ENCODE results near the gene MUC5AC. TPM values are rescaled to one million over a fixed set of nuclear protein-coding genes. Genes with fewer than 3 reads are reported as not detected.

The MUC5AC gene
- total RNA-seq, 2 experiments from 2014 or later = not detected

DNA sequence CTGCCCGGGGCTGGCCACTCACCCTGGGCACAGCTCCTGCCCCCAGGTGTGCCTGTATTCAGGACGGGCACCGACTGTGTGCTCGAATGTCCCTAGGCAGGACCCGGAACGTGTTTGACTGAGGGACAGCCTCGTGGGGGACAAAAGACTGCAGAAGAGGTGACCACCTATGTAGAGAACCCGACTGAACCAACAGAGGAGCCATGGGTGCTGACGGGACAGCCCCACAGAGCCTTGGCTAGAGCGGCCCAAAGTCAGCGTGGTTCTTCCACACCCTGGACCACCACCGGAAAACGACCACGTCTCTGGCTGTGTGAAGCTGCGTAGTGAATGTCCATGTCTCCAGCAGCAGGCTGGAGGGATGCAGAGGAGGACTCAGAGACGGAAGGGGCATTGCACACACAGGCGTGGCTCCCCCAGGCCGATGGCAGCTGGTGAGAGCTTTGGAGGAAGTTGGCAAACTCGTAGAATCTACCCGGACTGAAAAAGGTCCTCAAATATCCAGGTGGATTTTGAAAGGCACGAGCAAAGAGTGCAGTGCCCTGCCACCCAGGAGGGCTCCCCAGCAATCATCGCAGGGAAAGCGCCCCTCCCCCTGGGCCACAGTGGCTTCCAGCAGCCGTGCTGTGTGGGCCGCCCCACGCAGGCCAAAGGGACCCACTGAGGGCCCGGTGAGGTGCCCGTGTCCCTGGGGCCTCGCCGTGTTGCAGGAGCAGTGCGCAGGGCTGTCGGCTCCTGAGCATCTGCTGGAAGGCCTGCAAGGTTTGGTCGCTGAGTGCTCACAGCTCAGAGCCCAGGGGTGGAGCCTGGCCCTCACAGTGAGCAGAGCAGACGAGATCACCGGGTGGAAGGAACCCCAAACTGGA is 47.6 kb downstream of the MUC5AC start:
- TF ChIP-seq EZH2phosphoT487 (IDR thresholded peaks at IDR 0.05; ENCODE audit: borderline replicate concordance, low read depth, low read length) = no peak
- TF ChIP-seq, protein P1, sequence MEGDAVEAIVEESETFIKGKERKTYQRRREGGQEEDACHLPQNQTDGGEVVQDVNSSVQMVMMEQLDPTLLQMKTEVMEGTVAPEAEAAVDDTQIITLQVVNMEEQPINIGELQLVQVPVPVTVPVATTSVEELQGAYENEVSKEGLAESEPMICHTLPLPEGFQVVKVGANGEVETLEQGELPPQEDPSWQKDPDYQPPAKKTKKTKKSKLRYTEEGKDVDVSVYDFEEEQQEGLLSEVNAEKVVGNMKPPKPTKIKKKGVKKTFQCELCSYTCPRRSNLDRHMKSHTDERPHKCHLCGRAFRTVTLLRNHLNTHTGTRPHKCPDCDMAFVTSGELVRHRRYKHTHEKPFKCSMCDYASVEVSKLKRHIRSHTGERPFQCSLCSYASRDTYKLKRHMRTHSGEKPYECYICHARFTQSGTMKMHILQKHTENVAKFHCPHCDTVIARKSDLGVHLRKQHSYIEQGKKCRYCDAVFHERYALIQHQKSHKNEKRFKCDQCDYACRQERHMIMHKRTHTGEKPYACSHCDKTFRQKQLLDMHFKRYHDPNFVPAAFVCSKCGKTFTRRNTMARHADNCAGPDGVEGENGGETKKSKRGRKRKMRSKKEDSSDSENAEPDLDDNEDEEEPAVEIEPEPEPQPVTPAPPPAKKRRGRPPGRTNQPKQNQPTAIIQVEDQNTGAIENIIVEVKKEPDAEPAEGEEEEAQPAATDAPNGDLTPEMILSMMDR (conservative IDR thresholded peaks at IDR 0.05; ENCODE audit: low read length) = no peak
- Histone ChIP-seq H3K4me3 (ENCODE audit: low read depth, low read length, poor library complexity, severe bottlenecking) (no peak overlapping the region), H3K9me2 (ENCODE audit: insufficient read depth, low read length) (no peaks in the 10 kb centered on the region), H3K9me3 (ENCODE audit: low read length) (no peaks in the 10 kb centered on the region), H3K4me2 (ENCODE audit: low read length) (no peak overlapping the region), H4K20me1 (ENCODE audit: insufficient read depth, low read length) (no peaks in the 10 kb centered on the region), H3K79me2 (ENCODE audit: insufficient read depth, low read depth, low read length) (no peaks in the 10 kb centered on the region), H3K4me1 (ENCODE audit: insufficient read depth, low read length, poor library complexity, severe bottlenecking) (no peaks in the 10 kb centered on the region), H3K36me3 (ENCODE audit: insufficient read depth, low read length) (no peaks in the 10 kb centered on the region), H3K27ac (ENCODE audit: low read depth, low read length, poor library complexity, severe bottlenecking) (no peak overlapping the region), H2AFZ (ENCODE audit: low read length) (no peak overlapping the region)
- CTCF ChIA-PET (ENCODE audit: unreplicated experiment) = no interaction called here
- POLR2A ChIA-PET = no interaction called here
- no peak for DNase-seq (ENCODE audit: low spot score)
- intact Hi-C loops (cut with micrococcal nuclease; ENCODE audit: unreplicated experiment) = loop anchor here (10.0 kb wide), 1 partner anchor 369 kb away; the partner anchor contains the start of gene DUSP8
- BruUV-seq (replicated peaks) = no TSS peak

DNA sequence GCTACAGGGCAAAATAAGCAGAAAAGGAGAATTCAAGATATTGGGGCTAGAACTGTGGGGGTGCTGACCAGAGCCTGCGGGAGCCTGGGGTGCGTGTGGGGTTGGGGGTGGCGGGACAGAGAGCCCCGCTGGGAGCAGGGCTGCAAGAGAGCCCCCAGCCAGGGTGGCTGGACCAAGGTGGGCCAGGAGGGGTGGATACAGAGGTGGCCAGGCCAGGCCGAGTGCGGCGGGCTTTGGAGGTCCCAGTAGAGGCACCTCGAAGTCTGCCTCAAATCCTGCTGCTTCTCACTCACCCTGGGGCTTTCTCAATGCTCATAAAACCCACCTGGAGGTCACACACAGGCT is 48.2 kb downstream of the MUC5AC start:
- Histone ChIP-seq H3K9me3 (ENCODE audit: low read length) (no peaks in the 10 kb centered on the region), H3K36me3 (ENCODE audit: insufficient read depth, low read length) (no peaks in the 10 kb centered on the region), H3K79me2 (ENCODE audit: insufficient read depth, low read depth, low read length) (no peaks in the 10 kb centered on the region), H3K9me2 (ENCODE audit: insufficient read depth, low read length) (no peaks in the 10 kb centered on the region), H2AFZ (ENCODE audit: low read length) (no peak overlapping the region), H4K20me1 (ENCODE audit: insufficient read depth, low read length) (no peaks in the 10 kb centered on the region), H3K27ac (ENCODE audit: low read depth, low read length, poor library complexity, severe bottlenecking) (no peak overlapping the region), H3K4me3 (ENCODE audit: low read depth, low read length, poor library complexity, severe bottlenecking) (no peak overlapping the region), H3K4me1 (ENCODE audit: insufficient read depth, low read length, poor library complexity, severe bottlenecking) (no peaks in the 10 kb centered on the region), H3K4me2 (ENCODE audit: low read length) (no peak overlapping the region)
- BruUV-seq (replicated peaks) = no TSS peak
- intact Hi-C loops (cut with micrococcal nuclease; ENCODE audit: unreplicated experiment) = loop anchor here (10.0 kb wide), 1 partner anchor 369 kb away; the partner anchor contains the start of gene DUSP8
- ChIA-PET POLR2A (no interaction called here), CTCF (ENCODE audit: unreplicated experiment) (no interaction called here)
- no peak for DNase-seq (ENCODE audit: low spot score)
- TF ChIP-seq, protein P1 (conservative IDR thresholded peaks at IDR 0.05; ENCODE audit: low read length) = no peak
- no peak for TF ChIP-seq EZH2phosphoT487 (IDR thresholded peaks at IDR 0.05; ENCODE audit: borderline replicate concordance, low read depth, low read length)

All from OCI-LY7 (cell line).